Transverse colon (tissue), 4 donors: ENCODE data around the gene PAFAH1B2. TPM values are rescaled to one million over a fixed set of nuclear protein-coding genes. Genes with fewer than 3 reads are reported as not detected.
A peak's percentile ranks its signal among the peaks of the same experiment; 100 is the strongest.

Source experiments
- DNase-seq: peaks from one replicate; pipeline ENCODE4 v3.0.0-alpha.2; 2019
- H3K27ac ChIP-seq, 4 donors: fragments of 200-600 bp; sonication (generic); 2 replicates each; pipeline ENCODE4 v1.5.1; 2016 to 2018; ENCODE audit warnings: inconsistent platforms in 4 of 4
- H3K27me3 ChIP-seq: fragments of 200-600 bp; sonication (generic); 2 replicates; pipeline ENCODE4 v1.5.1; 2017; ENCODE audit warnings: inconsistent platforms
- H3K36me3 ChIP-seq, 4 donors: fragments of 200-600 bp; sonication (generic); 2 replicates each; pipeline ENCODE4 v1.5.1; 2017 to 2019; ENCODE audit warnings: inconsistent platforms in 4 of 4
- H3K4me1 ChIP-seq, 4 donors: fragments of 200-600 bp; sonication (generic); 2 replicates each; pipeline ENCODE4 v1.5.1; 2017 to 2020; ENCODE audit warnings: inconsistent platforms in 4 of 4
- H3K4me3 ChIP-seq, 4 donors: fragments of 200-600 bp; sonication (generic); 1 replicate in 1 of 4; 2 replicates in 3 of 4; pipeline versions ENCODE4 v1.5.1 to v1.6.1; 2017 to 2019; ENCODE audit warnings: inconsistent platforms in 4 of 4
- H3K9me3 ChIP-seq, 2 donors: fragments of 200-600 bp; sonication (generic); 2 replicates each; pipeline ENCODE4 v1.5.1; 2017 to 2019; ENCODE audit warnings: inconsistent platforms in 2 of 2
- EP300 ChIP-seq: sonication (generic); formaldehyde crosslinking; IDR thresholded peaks from one replicate; pipeline ENCODE4 v1.6.1; 2017; ENCODE audit warnings: antibody characterized with exemption, low read depth
- POLR2A ChIP-seq: fragments of 450-650 bp; IDR thresholded peaks from one replicate; pipeline ENCODE4 v1.6.1; 2016; ENCODE audit warnings: antibody characterized with exemption, mild to moderate bottlenecking, moderate library complexity
- POLR2AphosphoS5 ChIP-seq, 3 donors: sonication (generic); formaldehyde crosslinking; IDR thresholded peaks; one replicate each; pipeline ENCODE4 v1.6.1; 2016; ENCODE audit warnings: antibody characterized with exemption in 3 of 3
- WGBS, 2 donors: methylation state at CpG; one replicate each; pipeline ENCODE4 v1.1.5; 2018; ENCODE audit warnings: low coverage in 1 of 2; 5-methylcytosine and 5-hydroxymethylcytosine counted together
- in situ Hi-C, 4 donors: fragments of 200-750 bp; cut with MboI; loops; one replicate each; pipeline versions ENCODE4 v1.15.0 to v1.15.1; 2017; ENCODE audit warnings: low sequenced_read_pairs in 3 of 4, low pct_ligation_motif_present in 1 of 4, low pct_unique_long_range_greater_than_20kb in 1 of 4
- intact Hi-C: fragments of 100-400 bp; cut with DNase I; formaldehyde crosslinking; loops from one replicate; pipeline ENCODE4 v1.15.1; 2023; ENCODE audit warnings: low total_unique reads
- total RNA-seq, 4 donors: library from RNA; depleted of rRNA; stranded (reverse); fragments of >200 nt; gene quantifications; one replicate each; pipeline ENCODE4 v1.1.0, GENCODE V29; 2016
- TF ChIP-seq, protein P1 (sequence below), 5 experiments: fragments of 200-600 bp in 3 of 5; fragments of 450-650 bp in 2 of 5; sonication (generic) in 3 of 5; IDR thresholded peaks; 1 replicate in 2 of 5; 2 replicates in 3 of 5; pipeline ENCODE4 v1.5.1; 2016 to 2017; ENCODE audit warnings: antibody characterized with exemption in 5 of 5, inconsistent platforms in 3 of 5, mild to moderate bottlenecking in 2 of 5, moderate library complexity in 1 of 5

Gene PAFAH1B2
- total RNA-seq, 4 donors from 2014 or later: 18.1 to 90.8 (median 78.3) TPM

DNA sequence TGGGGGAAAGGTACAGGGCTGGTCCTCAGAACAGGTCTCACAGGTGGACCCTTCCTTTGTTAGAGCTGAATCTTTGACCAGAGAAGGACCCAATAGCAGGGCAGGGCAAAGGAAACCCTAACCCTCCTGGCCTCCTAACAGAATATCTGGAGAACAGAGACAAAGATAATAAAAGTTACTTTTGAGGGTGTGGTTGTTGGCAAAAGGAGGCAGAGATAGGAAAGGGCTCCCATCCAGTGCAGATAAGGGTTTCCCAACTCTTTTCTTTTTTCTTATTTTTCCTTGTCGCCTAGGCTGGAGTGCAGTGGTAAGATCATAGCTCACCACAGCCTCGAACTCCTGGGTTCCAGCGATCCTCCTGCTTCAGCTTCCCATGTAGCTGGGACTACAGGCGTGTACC lies 75.9 kb downstream of the PAFAH1B2 start:
- intact Hi-C loops: loop anchor here (10.0 kb wide), 1 partner anchor 335 kb away; no protein-coding TSS in a partner anchor
- TF ChIP-seq, protein P1, sequence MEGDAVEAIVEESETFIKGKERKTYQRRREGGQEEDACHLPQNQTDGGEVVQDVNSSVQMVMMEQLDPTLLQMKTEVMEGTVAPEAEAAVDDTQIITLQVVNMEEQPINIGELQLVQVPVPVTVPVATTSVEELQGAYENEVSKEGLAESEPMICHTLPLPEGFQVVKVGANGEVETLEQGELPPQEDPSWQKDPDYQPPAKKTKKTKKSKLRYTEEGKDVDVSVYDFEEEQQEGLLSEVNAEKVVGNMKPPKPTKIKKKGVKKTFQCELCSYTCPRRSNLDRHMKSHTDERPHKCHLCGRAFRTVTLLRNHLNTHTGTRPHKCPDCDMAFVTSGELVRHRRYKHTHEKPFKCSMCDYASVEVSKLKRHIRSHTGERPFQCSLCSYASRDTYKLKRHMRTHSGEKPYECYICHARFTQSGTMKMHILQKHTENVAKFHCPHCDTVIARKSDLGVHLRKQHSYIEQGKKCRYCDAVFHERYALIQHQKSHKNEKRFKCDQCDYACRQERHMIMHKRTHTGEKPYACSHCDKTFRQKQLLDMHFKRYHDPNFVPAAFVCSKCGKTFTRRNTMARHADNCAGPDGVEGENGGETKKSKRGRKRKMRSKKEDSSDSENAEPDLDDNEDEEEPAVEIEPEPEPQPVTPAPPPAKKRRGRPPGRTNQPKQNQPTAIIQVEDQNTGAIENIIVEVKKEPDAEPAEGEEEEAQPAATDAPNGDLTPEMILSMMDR (IDR thresholded peaks at IDR 0.05): no peak
- TF ChIP-seq EP300 (no peak), POLR2AphosphoS5 (IDR thresholded peaks at IDR 0.05) (no peak), POLR2A (no peak)
- DNase-seq: no peak
- 57 to 81% methylated on average over 4 of the region's 4 CpGs for WGBS, 2 donors
- Histone ChIP-seq H3K4me1 (peaks cover 42 to 82% (median 66%) of the 10 kb centered on the region in 4 donors), H3K36me3 (peaks cover 0 to 49% (median 9%) of the 10 kb centered on the region in 4 donors), H3K4me3 (no peak overlapping the region), H3K9me3 (no peaks in the 10 kb centered on the region), H3K27me3 (no peaks in the 10 kb centered on the region), H3K27ac (peak overlapping the region; percentile 83 to 91 (median 86))
- in situ Hi-C loops: no loop called here

- intact Hi-C loops: loop anchor here (10.0 kb wide), 1 partner anchor 336 kb away; no protein-coding TSS in a partner anchor
- H3K36me3 ChIP-seq: peaks cover 0 to 43% (median 9%) of the 10 kb centered on the region in 4 donors
- no peak for DNase-seq
- no peaks in the 10 kb centered on the region for H3K9me3 ChIP-seq
- H3K27me3 ChIP-seq: no peaks in the 10 kb centered on the region
- H3K4me1 ChIP-seq: peaks cover 48 to 88% (median 71%) of the 10 kb centered on the region in 4 donors
- in situ Hi-C loops: no loop called here
- no peak overlapping the region for H3K4me3 ChIP-seq
- TF ChIP-seq EP300: no peak
- peak; percentile 19 to 62 (median 37) for TF ChIP-seq POLR2AphosphoS5 (IDR thresholded peaks at IDR 0.05)
- TF ChIP-seq, protein P1 (IDR thresholded peaks at IDR 0.05): no peak
- no peak for TF ChIP-seq POLR2A
- H3K27ac ChIP-seq: peak overlapping the region; percentile 83 to 91 (median 86)
- WGBS, 2 donors: 79% methylated on average over 9 of the region's 9 CpGs; no CpG with 5 or more reads in 1 of the 2 donors
These were observed 76.5 kb downstream of the PAFAH1B2 start for GRCh38 chr11:117220568-117220967.

- H3K4me3 ChIP-seq: no peak overlapping the region
- H3K27me3 ChIP-seq: no peaks in the 10 kb centered on the region
- H3K9me3 ChIP-seq: no peaks in the 10 kb centered on the region
- peak; percentile 41 to 71 (median 66) for TF ChIP-seq POLR2AphosphoS5 (IDR thresholded peaks at IDR 0.05)
- peak; percentile 45 for TF ChIP-seq EP300
- TF ChIP-seq POLR2A: peak; percentile 19
- TF ChIP-seq, protein P1 (IDR thresholded peaks at IDR 0.05): no peak
- peak; percentile 21 for DNase-seq
- peaks cover 0 to 37% (median 9%) of the 10 kb centered on the region in 4 donors for H3K36me3 ChIP-seq
- intact Hi-C loops (loop anchor here (10.0 kb wide), 1 partner anchor 336 kb away; no protein-coding TSS in a partner anchor), in situ Hi-C loops (no loop called here)
- WGBS, 2 donors: 82 to 87% methylated on average over 4 to 7 of the region's 7 CpGs
- peaks cover 51 to 94% (median 74%) of the 10 kb centered on the region in 4 donors for H3K4me1 ChIP-seq
- H3K27ac ChIP-seq: peak overlapping the region; percentile 83 to 91 (median 86)
These were observed 77.1 kb downstream of the PAFAH1B2 start for GRCh38 chr11:117220999-117221774.

GRCh38 chr11:117221775-117222517 lies 77.9 kb downstream of the PAFAH1B2 start:
- peaks cover 0 to 30% (median 7%) of the 10 kb centered on the region in 4 donors for H3K36me3 ChIP-seq

More at GRCh38 chr11:117221775-117222517, 77.9 kb downstream of the PAFAH1B2 start:
- in situ Hi-C loops: no loop called here
- WGBS, 2 donors: 66 to 78% methylated on average over 5 to 7 of the region's 7 CpGs
- Histone ChIP-seq H3K27ac (peak overlapping the region; percentile 83 to 91 (median 86)), H3K4me3 (no peak overlapping the region), H3K9me3 (no peaks in the 10 kb centered on the region), H3K4me1 (peaks cover 51 to 90% (median 72%) of the 10 kb centered on the region in 4 donors), H3K27me3 (no peaks in the 10 kb centered on the region)
- intact Hi-C loops: loop anchor here (10.0 kb wide), 1 partner anchor 337 kb away; no protein-coding TSS in a partner anchor
- TF ChIP-seq POLR2AphosphoS5 (IDR thresholded peaks at IDR 0.05): peak; percentile 59 to 83 (median 74)
- peak; percentile 7 for TF ChIP-seq POLR2A
- TF ChIP-seq, protein P1 (IDR thresholded peaks at IDR 0.05): no peak
- TF ChIP-seq EP300: peak; percentile 84
- DNase-seq: peak; percentile 67
